Fibroblast of lung (primary cell): ENCODE data around the gene SCFD2. TPM values are rescaled to one million over a fixed set of nuclear protein-coding genes. Genes with fewer than 3 reads are reported as not detected.
A peak's percentile ranks its signal among the peaks of the same experiment; 100 is the strongest.

Source experiments
- DNase-seq, 2 donors: peaks; one replicate each; pipeline versions ENCODE4 v3.0.0 to v3.0.0-alpha.2; 2010; ENCODE audit warnings: low read depth in 2 of 2
- H2AFZ ChIP-seq: 2 replicates; pipeline ENCODE4 v1.5.1; 2012; ENCODE audit warnings: low read length, control low read depth, inconsistent platforms
- H3K27ac ChIP-seq: 2 replicates; pipeline ENCODE4 v1.5.1; 2011; ENCODE audit warnings: low read length, control low read depth; ENCODE audit not compliant: insufficient read depth
- H3K27me3 ChIP-seq: 2 replicates; pipeline ENCODE4 v1.5.1; 2011; ENCODE audit warnings: mild to moderate bottlenecking, low read length; ENCODE audit not compliant: control insufficient read depth, insufficient read depth
- H3K36me3 ChIP-seq: 2 replicates; pipeline ENCODE4 v1.5.1; 2011; ENCODE audit warnings: low read length; ENCODE audit not compliant: control insufficient read depth, insufficient read depth
- H3K4me1 ChIP-seq: 2 replicates; pipeline ENCODE4 v1.5.1; 2011; ENCODE audit warnings: low read length; ENCODE audit not compliant: control insufficient read depth, insufficient read depth; ENCODE audit errors: extremely low read depth
- H3K4me2 ChIP-seq: 2 replicates; pipeline ENCODE4 v1.5.1; 2011; ENCODE audit warnings: low read length, control low read depth; ENCODE audit not compliant: insufficient read depth; ENCODE audit errors: extremely low read depth
- H3K4me3 ChIP-seq, 4 experiments: fragments of 200-600 bp in 1 of 4; sonication (generic) in 1 of 4; replicated peaks in 1 of 4; 2 replicates each; pipeline ENCODE4 v1.5.1; 2011 to 2016; ENCODE audit warnings: low read length in 4 of 4, low read depth in 3 of 4, mild to moderate bottlenecking in 3 of 4, control low read depth in 2 of 4, inconsistent platforms in 1 of 4, mixed read lengths in 1 of 4; ENCODE audit not compliant: insufficient read depth in 1 of 4; ENCODE audit errors: control extremely low read depth in 1 of 4
- H3K79me2 ChIP-seq: 2 replicates; pipeline ENCODE4 v1.5.1; 2012; ENCODE audit warnings: mild to moderate bottlenecking, low read length, inconsistent platforms; ENCODE audit not compliant: control insufficient read depth, insufficient read depth
- H3K9ac ChIP-seq: 2 replicates; pipeline ENCODE4 v1.5.1; 2011; ENCODE audit warnings: mild to moderate bottlenecking, low read length, control low read depth; ENCODE audit not compliant: insufficient read depth
- H3K9me3 ChIP-seq: 2 replicates; pipeline ENCODE4 v1.5.1; 2012; ENCODE audit warnings: low read depth, low read length; ENCODE audit not compliant: control insufficient read depth, insufficient read depth
- H4K20me1 ChIP-seq: 2 replicates; pipeline ENCODE4 v1.5.1; 2011; ENCODE audit warnings: low read length; ENCODE audit not compliant: control insufficient read depth, insufficient read depth; ENCODE audit errors: extremely low read depth
- CTCF ChIP-seq, 2 donors: IDR thresholded peaks in 1 of 2; conservative IDR thresholded peaks in 1 of 2; 1 replicate in 1 of 2; 2 replicates in 1 of 2; pipeline ENCODE4 v1.5.1; 2011 to 2012; ENCODE audit warnings: low read length in 2 of 2, control low read depth in 1 of 2, inconsistent platforms in 1 of 2, low read depth in 1 of 2, mild to moderate bottlenecking in 1 of 2
- EZH2 ChIP-seq: IDR thresholded peaks from 2 replicates; pipeline ENCODE4 v1.5.1; 2012; ENCODE audit warnings: low read length, control low read depth, mild to moderate bottlenecking; ENCODE audit errors: missing control alignments
- polyA plus RNA-seq, 2 donors: library from polyadenylated mRNA; depleted of rRNA in 1 of 2; stranded (reverse) in 1 of 2; unstranded in 1 of 2; fragments of >200 nt; gene quantifications; 2 replicates each; pipeline ENCODE4 v1.2.1, GENCODE V29; 2011 to 2012; ENCODE audit warnings: missing spikeins in 1 of 2
- total RNA-seq: library from RNA; depleted of rRNA; stranded (reverse); fragments of >200 nt; gene quantifications from 2 replicates; pipeline ENCODE4 v1.2.1, GENCODE V29; 2014

The SCFD2 gene
- total and polyA plus RNA-seq, 2 donors (not counting 1 experiment from before 2014, with no cell fraction given): 16.2 to 23.1 TPM

- Histone ChIP-seq H3K36me3 (no peaks in the 10 kb centered on the region), H3K4me3 (no peak overlapping the region), H3K27ac (no peak overlapping the region), H3K79me2 (no peaks in the 10 kb centered on the region), H3K4me1 (no peaks in the 10 kb centered on the region), H3K27me3 (no peaks in the 10 kb centered on the region), H3K4me2 (no peak overlapping the region), H3K9ac (no peak overlapping the region), H3K9me3 (no peaks in the 10 kb centered on the region), H2AFZ (no peak overlapping the region), H4K20me1 (no peaks in the 10 kb centered on the region)
- no peak for DNase-seq
- TF ChIP-seq EZH2 (no peak), CTCF (conservative IDR thresholded peaks at IDR 0.05 in 1 of 2, IDR thresholded peaks at IDR 0.05 in 1 of 2; ENCODE audit: low read depth in 1 of 2, low read length in 2 of 2) (no peak)
These were observed 397.2 kb downstream of the SCFD2 start for GRCh38 chr4:52968691-52969090.

GRCh38 chr4:52968241-52968640 lies 397.6 kb downstream of the SCFD2 start:
- DNase-seq: no peak
- Histone ChIP-seq H3K36me3 (no peaks in the 10 kb centered on the region), H3K4me3 (no peak overlapping the region), H3K4me2 (no peak overlapping the region), H3K27me3 (no peaks in the 10 kb centered on the region), H3K27ac (no peak overlapping the region), H4K20me1 (no peaks in the 10 kb centered on the region), H3K9ac (no peak overlapping the region), H3K9me3 (no peaks in the 10 kb centered on the region), H3K4me1 (no peaks in the 10 kb centered on the region), H2AFZ (no peak overlapping the region), H3K79me2 (no peaks in the 10 kb centered on the region)
- TF ChIP-seq CTCF (conservative IDR thresholded peaks at IDR 0.05 in 1 of 2, IDR thresholded peaks at IDR 0.05 in 1 of 2; ENCODE audit: low read depth in 1 of 2, low read length in 2 of 2) (no peak), EZH2 (no peak)

GRCh38 chr4:52966781-52967180 lies 399.1 kb downstream of the SCFD2 start:
- no peaks in the 10 kb centered on the region for H3K9me3 ChIP-seq
- H3K4me3 ChIP-seq: no peak overlapping the region
- TF ChIP-seq EZH2 (no peak), CTCF (conservative IDR thresholded peaks at IDR 0.05 in 1 of 2, IDR thresholded peaks at IDR 0.05 in 1 of 2; ENCODE audit: low read depth in 1 of 2, low read length in 2 of 2) (no peak)
- no peaks in the 10 kb centered on the region for H4K20me1 ChIP-seq
- H3K27ac ChIP-seq: no peak overlapping the region
- H3K4me1 ChIP-seq: no peaks in the 10 kb centered on the region
- H3K4me2 ChIP-seq: no peak overlapping the region
- H3K27me3 ChIP-seq: no peaks in the 10 kb centered on the region
- H2AFZ ChIP-seq: no peak overlapping the region
- H3K79me2 ChIP-seq: no peaks in the 10 kb centered on the region
- no peak overlapping the region for H3K9ac ChIP-seq
- peak in 1 of 2 donors; percentile 29 for DNase-seq
- no peaks in the 10 kb centered on the region for H3K36me3 ChIP-seq
